GM23338 (cell line): Measurements from ENCODE around the gene OR4P4. TPM values are rescaled to one million over a fixed set of nuclear protein-coding genes. Genes with fewer than 3 reads are reported as not detected.

Source experiments
- ATAC-seq: fragments of 200-7000 bp; cut with Tn5 transposase; 3 replicates; pipeline ENCODE4 v1.9.1; 2020
- DNase-seq: peaks from one replicate; pipeline ENCODE4 v3.0.0-alpha.2; 2015; ENCODE audit warnings: low spot score
- H2AFZ ChIP-seq: fragments of 200-600 bp; sonication (generic); 2 replicates; pipeline ENCODE4 v1.8.0; 2016; ENCODE audit warnings: antibody characterized with exemption, mild to moderate bottlenecking, moderate library complexity
- H3F3A ChIP-seq: fragments of 200-600 bp; sonication (generic); replicated peaks from 2 replicates; pipeline ENCODE4 v1.8.0; 2017; ENCODE audit warnings: antibody characterized with exemption, mixed run types, low read depth
- H3K27ac ChIP-seq: fragments of 200-600 bp; sonication (generic); 2 replicates; pipeline ENCODE4 v1.6.1; 2016; ENCODE audit warnings: low read depth
- H3K27me3 ChIP-seq: fragments of 200-600 bp; sonication (generic); 2 replicates; pipeline ENCODE4 v1.8.0; 2016; ENCODE audit warnings: mild to moderate bottlenecking, mixed run types, moderate library complexity; ENCODE audit not compliant: insufficient read depth
- H3K36me3 ChIP-seq: fragments of 200-600 bp; sonication (generic); 2 replicates; pipeline ENCODE4 v1.8.0; 2016; ENCODE audit warnings: mild to moderate bottlenecking; ENCODE audit not compliant: insufficient read depth
- H3K4me1 ChIP-seq: fragments of 200-600 bp; sonication (generic); 2 replicates; pipeline ENCODE4 v1.8.0; 2016; ENCODE audit warnings: mild to moderate bottlenecking, moderate library complexity; ENCODE audit not compliant: insufficient read depth
- H3K4me2 ChIP-seq: fragments of 200-600 bp; sonication (generic); 2 replicates; pipeline ENCODE4 v1.7.1; 2017; ENCODE audit warnings: mixed run types
- H3K4me3 ChIP-seq: fragments of 200-600 bp; sonication (generic); 2 replicates; pipeline ENCODE4 v1.6.1; 2016; ENCODE audit warnings: mixed run types
- H3K79me2 ChIP-seq: fragments of 200-600 bp; sonication (generic); replicated peaks from 2 replicates; pipeline ENCODE4 v1.8.0; 2017; ENCODE audit warnings: mild to moderate bottlenecking; ENCODE audit not compliant: insufficient read depth
- H3K9me2 ChIP-seq: fragments of 200-600 bp; sonication (generic); 2 replicates; pipeline ENCODE4 v1.8.0; 2017; ENCODE audit not compliant: insufficient read depth
- H4K20me1 ChIP-seq: fragments of 200-600 bp; sonication (generic); replicated peaks from 2 replicates; pipeline ENCODE4 v1.8.0; 2017; ENCODE audit warnings: mild to moderate bottlenecking; ENCODE audit not compliant: insufficient read depth
- H3K27ac Mint-ChIP-seq: 2 replicates; pipeline ENCODE4 v1.8.0; 2020; ENCODE audit warnings: inconsistent platforms, mild to moderate bottlenecking, moderate library complexity, mixed read lengths
- H3K27me3 Mint-ChIP-seq: 3 replicates; pipeline ENCODE4 v1.8.0; 2022; ENCODE audit warnings: low read depth, mild to moderate bottlenecking, moderate library complexity, mixed read lengths, inconsistent platforms; ENCODE audit not compliant: insufficient read depth, poor library complexity
- H3K36me3 Mint-ChIP-seq: 3 replicates; pipeline ENCODE4 v1.8.0; 2021; ENCODE audit warnings: low read depth, mild to moderate bottlenecking, inconsistent platforms, moderate library complexity, mixed read lengths
- H3K4me1 Mint-ChIP-seq: 3 replicates; pipeline ENCODE4 v1.8.0; 2020; ENCODE audit warnings: mild to moderate bottlenecking, inconsistent platforms, mixed read lengths
- H3K4me3 Mint-ChIP-seq: 3 replicates; pipeline ENCODE4 v1.8.0; 2021; ENCODE audit warnings: moderate library complexity, mild to moderate bottlenecking, inconsistent platforms, mixed read lengths
- H3K9me3 Mint-ChIP-seq: 3 replicates; pipeline ENCODE4 v1.8.0; 2020; ENCODE audit warnings: moderate library complexity, mild to moderate bottlenecking, inconsistent platforms, mixed read lengths
- CREB1 ChIP-seq: fragments of 250-450 bp; sonication (Bioruptor Pico); IDR thresholded peaks from 2 replicates; pipeline ENCODE4 v1.5.0; 2020; ENCODE audit warnings: low read depth, mild to moderate bottlenecking, moderate library complexity
- CTCF ChIP-seq, 2 experiments: fragments of 200-600 bp in 1 of 2; sonication (generic) in 1 of 2; conservative IDR thresholded peaks; 2 replicates each; pipeline versions ENCODE4 v1.5.1 to v1.6.1; 2016 to 2017; ENCODE audit warnings: antibody characterized with exemption in 2 of 2, low read depth in 2 of 2, mild to moderate bottlenecking in 2 of 2, moderate library complexity in 1 of 2
- ETS1 ChIP-seq: IDR thresholded peaks from 2 replicates; pipeline ENCODE4 v1.6.1; 2016; ENCODE audit warnings: antibody characterized with exemption
- EZH2 ChIP-seq: fragments of 200-600 bp; sonication (generic); IDR thresholded peaks from one replicate; pipeline ENCODE4 v1.8.0; 2017; ENCODE audit warnings: antibody characterized with exemption, mild to moderate bottlenecking, low read depth; ENCODE audit not compliant: unreplicated experiment
- JUNB ChIP-seq: IDR thresholded peaks from one replicate; pipeline ENCODE4 v1.6.1; 2016; ENCODE audit warnings: antibody characterized with exemption; ENCODE audit not compliant: unreplicated experiment
- ZNF114 ChIP-seq: fragments of 250-450 bp; sonication (Bioruptor Pico); IDR thresholded peaks from 2 replicates; pipeline ENCODE4 v1.5.0; 2020; ENCODE audit warnings: mild to moderate bottlenecking, moderate library complexity
- polyA plus RNA-seq: library from polyadenylated mRNA; unstranded; fragments of >200 nt; fragmentation: Nextera tagmentation; extraction: Ambion mirVana; gene quantifications from 2 replicates; pipeline ENCODE4 v1.2.1, GENCODE V29; 2016
- total RNA-seq: library from RNA; depleted of rRNA; stranded (reverse); fragments of >200 nt; shearing (Covaris generic); gene quantifications from 2 replicates; pipeline ENCODE4 v1.2.3, GENCODE V29; 2014
- TF ChIP-seq, protein P1 (sequence below): fragments of 250-450 bp; sonication (Bioruptor Pico); IDR thresholded peaks from 2 replicates; pipeline ENCODE4 v1.5.0; 2020; ENCODE audit warnings: mild to moderate bottlenecking, moderate library complexity

OR4P4 gene
- total and polyA plus RNA-seq, 2 experiments from 2014 or later: not detected

DNA sequence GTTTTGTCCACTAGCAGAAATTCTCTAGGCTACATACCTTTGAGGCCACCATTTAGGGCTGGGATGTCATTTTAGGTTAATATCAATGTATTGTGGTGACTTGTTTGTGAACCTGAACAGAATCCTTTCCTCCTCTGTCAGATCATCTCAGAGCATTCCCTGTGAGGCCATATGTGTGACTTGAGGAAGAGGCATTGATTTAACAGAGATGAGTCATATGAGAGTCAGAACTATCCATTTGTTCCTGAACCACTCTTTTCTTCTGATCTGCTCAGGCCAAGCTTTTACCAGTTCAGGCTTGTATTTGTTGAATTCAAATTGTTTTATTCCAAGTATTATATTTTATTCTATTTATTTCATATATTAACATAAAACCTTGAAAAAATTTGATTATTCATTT lies 20.2 kb downstream of the OR4P4 start (continued):
- TF ChIP-seq, protein P1, sequence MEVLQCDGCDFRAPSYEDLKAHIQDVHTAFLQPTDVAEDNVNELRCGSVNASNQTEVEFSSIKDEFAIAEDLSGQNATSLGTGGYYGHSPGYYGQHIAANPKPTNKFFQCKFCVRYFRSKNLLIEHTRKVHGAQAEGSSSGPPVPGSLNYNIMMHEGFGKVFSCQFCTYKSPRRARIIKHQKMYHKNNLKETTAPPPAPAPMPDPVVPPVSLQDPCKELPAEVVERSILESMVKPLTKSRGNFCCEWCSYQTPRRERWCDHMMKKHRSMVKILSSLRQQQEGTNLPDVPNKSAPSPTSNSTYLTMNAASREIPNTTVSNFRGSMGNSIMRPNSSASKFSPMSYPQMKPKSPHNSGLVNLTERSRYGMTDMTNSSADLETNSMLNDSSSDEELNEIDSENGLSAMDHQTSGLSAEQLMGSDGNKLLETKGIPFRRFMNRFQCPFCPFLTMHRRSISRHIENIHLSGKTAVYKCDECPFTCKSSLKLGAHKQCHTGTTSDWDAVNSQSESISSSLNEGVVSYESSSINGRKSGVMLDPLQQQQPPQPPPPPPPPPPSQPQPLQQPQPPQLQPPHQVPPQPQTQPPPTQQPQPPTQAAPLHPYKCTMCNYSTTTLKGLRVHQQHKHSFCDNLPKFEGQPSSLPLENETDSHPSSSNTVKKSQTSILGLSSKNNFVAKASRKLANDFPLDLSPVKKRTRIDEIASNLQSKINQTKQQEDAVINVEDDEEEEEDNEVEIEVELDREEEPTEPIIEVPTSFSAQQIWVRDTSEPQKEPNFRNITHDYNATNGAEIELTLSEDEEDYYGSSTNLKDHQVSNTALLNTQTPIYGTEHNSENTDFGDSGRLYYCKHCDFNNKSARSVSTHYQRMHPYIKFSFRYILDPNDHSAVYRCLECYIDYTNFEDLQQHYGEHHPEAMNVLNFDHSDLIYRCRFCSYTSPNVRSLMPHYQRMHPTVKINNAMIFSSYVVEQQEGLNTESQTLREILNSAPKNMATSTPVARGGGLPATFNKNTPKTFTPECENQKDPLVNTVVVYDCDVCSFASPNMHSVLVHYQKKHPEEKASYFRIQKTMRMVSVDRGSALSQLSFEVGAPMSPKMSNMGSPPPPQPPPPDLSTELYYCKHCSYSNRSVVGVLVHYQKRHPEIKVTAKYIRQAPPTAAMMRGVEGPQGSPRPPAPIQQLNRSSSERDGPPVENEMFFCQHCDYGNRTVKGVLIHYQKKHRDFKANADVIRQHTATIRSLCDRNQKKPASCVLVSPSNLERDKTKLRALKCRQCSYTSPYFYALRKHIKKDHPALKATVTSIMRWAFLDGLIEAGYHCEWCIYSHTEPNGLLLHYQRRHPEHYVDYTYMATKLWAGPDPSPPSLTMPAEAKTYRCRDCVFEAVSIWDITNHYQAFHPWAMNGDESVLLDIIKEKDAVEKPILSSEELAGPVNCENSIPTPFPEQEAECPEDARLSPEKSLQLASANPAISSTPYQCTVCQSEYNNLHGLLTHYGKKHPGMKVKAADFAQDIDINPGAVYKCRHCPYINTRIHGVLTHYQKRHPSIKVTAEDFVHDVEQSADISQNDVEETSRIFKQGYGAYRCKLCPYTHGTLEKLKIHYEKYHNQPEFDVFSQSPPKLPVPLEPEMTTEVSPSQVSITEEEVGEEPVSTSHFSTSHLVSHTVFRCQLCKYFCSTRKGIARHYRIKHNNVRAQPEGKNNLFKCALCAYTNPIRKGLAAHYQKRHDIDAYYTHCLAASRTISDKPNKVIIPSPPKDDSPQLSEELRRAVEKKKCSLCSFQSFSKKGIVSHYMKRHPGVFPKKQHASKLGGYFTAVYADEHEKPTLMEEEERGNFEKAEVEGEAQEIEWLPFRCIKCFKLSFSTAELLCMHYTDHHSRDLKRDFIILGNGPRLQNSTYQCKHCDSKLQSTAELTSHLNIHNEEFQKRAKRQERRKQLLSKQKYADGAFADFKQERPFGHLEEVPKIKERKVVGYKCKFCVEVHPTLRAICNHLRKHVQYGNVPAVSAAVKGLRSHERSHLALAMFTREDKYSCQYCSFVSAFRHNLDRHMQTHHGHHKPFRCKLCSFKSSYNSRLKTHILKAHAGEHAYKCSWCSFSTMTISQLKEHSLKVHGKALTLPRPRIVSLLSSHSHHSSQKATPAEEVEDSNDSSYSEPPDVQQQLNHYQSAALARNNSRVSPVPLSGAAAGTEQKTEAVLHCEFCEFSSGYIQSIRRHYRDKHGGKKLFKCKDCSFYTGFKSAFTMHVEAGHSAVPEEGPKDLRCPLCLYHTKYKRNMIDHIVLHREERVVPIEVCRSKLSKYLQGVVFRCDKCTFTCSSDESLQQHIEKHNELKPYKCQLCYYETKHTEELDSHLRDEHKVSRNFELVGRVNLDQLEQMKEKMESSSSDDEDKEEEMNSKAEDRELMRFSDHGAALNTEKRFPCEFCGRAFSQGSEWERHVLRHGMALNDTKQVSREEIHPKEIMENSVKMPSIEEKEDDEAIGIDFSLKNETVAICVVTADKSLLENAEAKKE (CRISPR knock-in tag): no peak
- no peak for TF ChIP-seq EZH2
- no peak for TF ChIP-seq CTCF (conservative IDR thresholded peaks at IDR 0.05; ENCODE audit: low read depth in 2 of 2)
- no peak for TF ChIP-seq CREB1 (CRISPR knock-in tag)
- TF ChIP-seq JUNB: no peak

DNA sequence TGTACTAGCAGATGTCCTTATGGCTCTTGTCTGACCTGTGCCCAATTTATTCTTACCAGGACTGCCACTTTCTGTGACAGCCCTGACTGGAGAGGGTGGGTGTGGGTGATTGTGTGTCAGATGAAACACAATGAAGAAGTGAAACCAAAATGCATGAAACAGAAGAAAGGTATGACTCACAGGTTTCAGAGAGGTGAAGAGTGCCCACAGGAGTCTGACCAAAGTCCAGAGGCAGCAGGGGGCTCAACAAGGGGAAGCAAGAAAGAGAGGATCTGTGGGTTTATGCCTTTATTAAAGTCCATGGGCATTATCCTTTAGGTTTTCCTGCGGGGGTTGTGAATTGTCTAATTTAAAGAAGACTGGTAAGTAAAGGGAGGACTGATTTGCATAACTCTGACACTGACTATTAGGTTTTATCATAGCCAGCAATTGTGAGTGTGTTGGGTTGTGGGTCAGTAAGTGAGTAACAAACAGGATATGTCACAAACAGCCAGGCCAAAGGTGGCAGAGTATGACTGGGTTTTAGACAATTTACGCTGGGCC lies 23.2 kb downstream of the OR4P4 start:
- Mint-ChIP-seq H3K4me3 (no peak overlapping the region), H3K27me3 (no peaks in the 10 kb centered on the region), H3K9me3 (peaks cover 83% of the 10 kb centered on the region), H3K36me3 (peaks cover 16% of the 10 kb centered on the region), H3K4me1 (no peaks in the 10 kb centered on the region), H3K27ac (no peak overlapping the region)
- H3K36me3 ChIP-seq: peaks cover 7% of the 10 kb centered on the region; the same call in 1 of the 2 replicates
- no peak for ATAC-seq
- no peaks in the 10 kb centered on the region for H3K9me2 ChIP-seq
- DNase-seq: no peak
- H3K27ac ChIP-seq: no peak overlapping the region
- H2AFZ ChIP-seq: no peak overlapping the region
- no peaks in the 10 kb centered on the region for H3K4me1 ChIP-seq
- no peak overlapping the region for H3K4me2 ChIP-seq
- H3K4me3 ChIP-seq: no peak overlapping the region
- no peaks in the 10 kb centered on the region for H3K27me3 ChIP-seq
- H4K20me1 ChIP-seq: no peaks in the 10 kb centered on the region
- no peaks in the 10 kb centered on the region for H3K79me2 ChIP-seq
- H3F3A ChIP-seq: no peaks in the 10 kb centered on the region
- TF ChIP-seq EZH2 (no peak), CTCF (conservative IDR thresholded peaks at IDR 0.05; ENCODE audit: low read depth in 2 of 2) (no peak), ETS1 (no peak), ZNF114 (CRISPR knock-in tag) (no peak)
